Ureter (tissue), 1 donor: Measurements from ENCODE around the gene HSD3B7. TPM values are rescaled to one million over a fixed set of nuclear protein-coding genes. Genes with fewer than 3 reads are reported as not detected.

Experiments
- DNase-seq: peaks from one replicate; pipeline ENCODE4 v3.0.0-alpha.2; 2020; ENCODE audit warnings: low spot score
- total RNA-seq: library from RNA; stranded (reverse); gene quantifications from one replicate; pipeline ENCODE4 v1.2.4, GENCODE V29; 2023
- donor health status: DM: yes; HTN: yes; CAD: no.

Gene HSD3B7
- total RNA-seq, 1 donor from 2014 or later = 14.8 TPM

- no peak for DNase-seq
Observed at GRCh38 chr16:31020536-31020935, 35.5 kb downstream of the HSD3B7 start.

GRCh38 chr16:31022544-31023251 is 37.7 kb downstream of the HSD3B7 start:
- no peak for DNase-seq

GRCh38 chr16:31023252-31023602 is 38.2 kb downstream of the HSD3B7 start:
- no peak for DNase-seq

- no peak for DNase-seq
Observed at GRCh38 chr16:31023627-31024226, 38.7 kb downstream of the HSD3B7 start.

- DNase-seq = no peak
Observed at GRCh38 chr16:31025339-31025738, 40.3 kb downstream of the HSD3B7 start.

GRCh38 chr16:31029272-31029671 is 44.3 kb downstream of the HSD3B7 start:
- DNase-seq = no peak

- DNase-seq = no peak
Observed at GRCh38 chr16:31031276-31031675, 46.3 kb downstream of the HSD3B7 start.

- peak; percentile 98 for DNase-seq
Observed at GRCh38 chr16:31032736-31033708, 48.0 kb downstream of the HSD3B7 start, which contains the start of gene STX4. TSS of gene STX4 (plus strand) at chr16:31033558. CDS start at chr16:31033806, 248 bp downstream.

GRCh38 chr16:31033709-31034492 is 48.9 kb downstream of the HSD3B7 start:
- DNase-seq = peak; percentile 93

- no peak for DNase-seq
Observed at GRCh38 chr16:31036691-31037090, 51.7 kb downstream of the HSD3B7 start.

Other genes starting within 250 kb of the HSD3B7 start
- 35.9 TPM for gene PHKG2, start 236.8 kb upstream of the HSD3B7 start, total RNA-seq
- gene CFAP119, start 223.1 kb upstream of the HSD3B7 start, total RNA-seq = 8.7 TPM
- 133 TPM for gene RNF40, start 222.9 kb upstream of the HSD3B7 start, total RNA-seq
- 21.6 TPM for gene ZNF629, start 198.0 kb upstream of the HSD3B7 start, total RNA-seq
- gene BCL7C, start 91.1 kb upstream of the HSD3B7 start, total RNA-seq = 35.9 TPM
- 8.2 TPM for gene CTF1, start 88.6 kb upstream of the HSD3B7 start, total RNA-seq
- gene FBXL19, start 61.6 kb upstream of the HSD3B7 start, total RNA-seq = 25.7 TPM
- 25.9 TPM for gene ORAI3, start 36.1 kb upstream of the HSD3B7 start, total RNA-seq
- 19.6 TPM for gene SETD1A, start 27.5 kb upstream of the HSD3B7 start, total RNA-seq
- gene STX1B, start 25.4 kb downstream of the HSD3B7 start, total RNA-seq = 1.6 TPM
- gene STX4, start 48.4 kb downstream of the HSD3B7 start, total RNA-seq = 55.0 TPM
- gene ZNF668, start 89.0 kb downstream of the HSD3B7 start, total RNA-seq = 12.8 TPM
- gene ZNF646, start 89.2 kb downstream of the HSD3B7 start, total RNA-seq = 18.3 TPM
- 1.2 TPM for gene PRSS53, start 103.7 kb downstream of the HSD3B7 start, total RNA-seq
- gene VKORC1, start 109.6 kb downstream of the HSD3B7 start, total RNA-seq = 42.1 TPM
- 29.8 TPM for gene BCKDK, start 123.2 kb downstream of the HSD3B7 start, total RNA-seq
- 77.9 TPM for gene KAT8, start 132.5 kb downstream of the HSD3B7 start, total RNA-seq
- 17.0 TPM for gene PRSS8, start 150.5 kb downstream of the HSD3B7 start, total RNA-seq
- 1.1 TPM for gene PRSS36, start 164.9 kb downstream of the HSD3B7 start, total RNA-seq
- gene FUS, start 194.9 kb downstream of the HSD3B7 start, total RNA-seq = 390 TPM
- gene PYCARD, start 217.6 kb downstream of the HSD3B7 start, total RNA-seq = 39.6 TPM
- gene TRIM72, start 228.9 kb downstream of the HSD3B7 start, total RNA-seq = not detected
- not detected for gene PYDC1, start 231.9 kb downstream of the HSD3B7 start, total RNA-seq